Endothelial cell of hepatic sinusoid (primary cell): Measurements from ENCODE around the gene HOXC10.

ENCODE experiments used
- in situ Hi-C: cut with HindIII; loops from 2 replicates; pipeline ENCODE4 v1.10.0; 2017; ENCODE audit warnings: low sequenced_read_pairs

The HOXC10 gene

DNA sequence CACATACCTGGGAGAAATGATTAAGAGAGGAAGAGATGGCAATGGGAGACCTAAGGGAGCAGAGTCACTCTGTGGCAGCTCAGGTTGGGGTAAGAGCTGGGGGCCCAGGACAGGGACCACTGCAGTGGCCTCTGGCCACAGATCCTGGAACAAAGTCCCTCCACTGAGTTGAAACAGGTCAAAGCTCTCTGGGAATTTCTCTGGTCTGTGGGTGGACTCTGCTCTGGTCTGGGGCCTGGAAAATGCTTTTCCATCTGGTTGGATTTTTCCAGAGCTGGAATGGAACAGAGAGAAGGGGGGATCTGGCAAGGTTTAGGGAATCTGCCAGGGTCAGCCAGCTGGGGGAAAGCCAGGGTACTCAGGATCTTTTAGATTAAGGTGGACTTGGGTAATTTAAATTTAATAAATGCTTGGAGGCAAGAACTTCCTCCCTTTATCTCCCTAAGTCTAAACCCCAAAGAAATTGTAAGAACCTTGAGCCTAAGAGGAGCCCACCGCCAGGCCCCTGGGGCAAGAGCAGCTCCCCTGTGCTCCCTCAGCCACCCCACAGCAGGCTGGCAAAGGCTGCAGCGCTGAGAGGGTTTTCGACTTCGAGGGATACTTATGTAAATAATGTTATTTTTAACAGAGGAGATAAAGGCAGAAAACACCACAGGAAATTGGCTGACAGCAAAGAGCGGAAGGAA is 3.7 kb downstream of the HOXC10 start:
- in situ Hi-C loops, result no loop called here

DNA sequence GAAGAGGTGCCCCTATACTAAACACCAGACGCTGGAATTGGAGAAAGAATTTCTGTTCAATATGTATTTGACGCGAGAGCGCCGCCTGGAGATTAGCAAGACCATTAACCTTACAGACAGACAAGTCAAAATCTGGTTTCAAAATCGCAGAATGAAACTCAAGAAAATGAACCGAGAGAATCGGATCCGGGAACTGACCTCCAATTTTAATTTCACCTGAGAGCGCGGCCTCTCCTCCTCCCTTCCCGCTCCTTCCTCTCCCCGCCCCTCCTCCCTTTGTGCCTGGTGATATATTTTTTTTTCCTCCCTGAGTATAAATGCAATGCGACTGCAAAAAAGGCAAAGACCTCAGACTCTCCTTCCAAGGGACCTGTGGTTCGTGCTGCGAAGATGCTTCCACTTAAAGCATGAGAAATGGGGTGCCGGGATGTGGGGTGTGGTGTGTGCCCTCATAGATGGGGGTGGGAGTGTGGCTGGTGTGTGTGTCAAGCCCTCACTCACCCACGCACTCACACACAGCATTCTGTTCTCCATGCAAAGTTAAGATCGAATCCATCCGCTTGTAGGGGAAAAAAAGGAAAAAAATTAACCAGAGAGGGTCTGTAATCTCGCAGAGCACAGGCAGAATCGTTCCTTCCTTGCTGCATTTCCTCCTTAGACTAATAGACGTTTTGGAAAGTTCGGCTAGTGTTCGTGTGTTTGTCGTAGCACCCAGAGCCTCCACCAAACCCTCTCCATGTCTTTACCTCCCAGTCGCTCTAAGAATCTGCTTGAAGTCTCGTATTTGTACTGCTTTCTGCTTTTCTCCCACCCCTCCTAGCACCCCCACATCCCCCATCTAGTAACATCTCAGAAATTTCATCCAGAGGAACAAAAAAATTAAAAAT is 4.5 kb downstream of the HOXC10 start:
- in situ Hi-C loops, result loop anchor here (5.0 kb wide), 1 partner anchor 228 kb away; no protein-coding TSS in a partner anchor

DNA sequence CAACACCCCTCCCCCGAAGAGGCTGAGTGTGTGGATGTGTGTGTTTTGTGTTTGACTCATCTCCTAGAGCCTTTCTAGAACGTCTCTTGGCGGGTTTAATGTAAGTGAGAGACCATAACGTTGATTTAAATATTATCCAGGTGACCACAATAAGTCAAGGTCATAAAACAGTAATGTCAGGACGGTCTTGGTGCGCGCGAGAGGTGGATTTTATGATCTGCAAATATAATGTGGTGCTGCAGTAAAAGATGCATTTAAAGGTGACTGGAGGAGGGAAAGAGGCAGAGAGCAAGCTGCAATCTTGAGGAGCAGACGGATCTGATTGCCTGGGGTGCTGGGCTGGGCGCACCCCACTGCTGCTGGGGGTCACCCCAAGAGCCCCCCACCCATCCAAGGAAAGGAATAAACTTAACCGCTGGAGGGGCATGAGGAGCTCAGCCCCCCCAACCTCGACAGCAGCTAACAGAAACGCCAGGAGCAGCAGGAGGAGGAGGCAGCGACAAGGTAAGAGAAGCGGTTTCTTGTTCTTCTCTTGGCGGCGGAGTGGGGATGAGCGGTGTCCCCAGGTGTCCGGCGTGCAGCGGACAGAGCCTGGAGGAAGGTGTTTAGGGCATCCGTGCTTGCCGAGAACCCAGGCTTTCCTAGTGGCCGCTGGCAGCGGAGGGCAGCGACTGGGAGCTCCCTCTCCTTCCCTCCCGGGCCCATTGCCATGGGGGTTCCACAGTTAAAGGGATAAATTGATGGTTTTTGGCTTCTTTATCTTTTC is 5.5 kb downstream of the HOXC10 start:
- in situ Hi-C loops, result loop anchor here (5.0 kb wide), 1 partner anchor 227 kb away; no protein-coding TSS in a partner anchor

DNA sequence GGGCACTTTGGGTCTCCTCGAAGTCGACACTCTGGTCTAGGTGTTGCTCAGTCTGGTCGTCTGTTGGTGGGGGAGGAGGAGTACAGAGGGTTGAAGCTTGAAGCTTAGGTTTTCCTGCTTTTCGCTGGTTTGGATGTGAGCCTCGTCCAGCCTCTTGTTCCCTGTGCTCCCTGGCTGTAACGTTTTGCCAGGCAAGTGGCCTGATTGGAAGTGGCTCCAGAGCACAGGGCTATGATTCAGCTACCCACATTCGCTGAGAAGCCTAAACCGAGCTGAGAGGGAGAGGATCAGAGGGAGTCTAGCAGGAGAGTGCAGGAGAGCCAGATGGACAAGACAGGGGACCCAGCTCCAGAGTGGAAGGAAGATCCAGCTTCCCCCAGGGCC is 6.1 kb downstream of the HOXC10 start:
- in situ Hi-C loops, result loop anchor here (5.0 kb wide), 1 partner anchor 226 kb away; no protein-coding TSS in a partner anchor

DNA sequence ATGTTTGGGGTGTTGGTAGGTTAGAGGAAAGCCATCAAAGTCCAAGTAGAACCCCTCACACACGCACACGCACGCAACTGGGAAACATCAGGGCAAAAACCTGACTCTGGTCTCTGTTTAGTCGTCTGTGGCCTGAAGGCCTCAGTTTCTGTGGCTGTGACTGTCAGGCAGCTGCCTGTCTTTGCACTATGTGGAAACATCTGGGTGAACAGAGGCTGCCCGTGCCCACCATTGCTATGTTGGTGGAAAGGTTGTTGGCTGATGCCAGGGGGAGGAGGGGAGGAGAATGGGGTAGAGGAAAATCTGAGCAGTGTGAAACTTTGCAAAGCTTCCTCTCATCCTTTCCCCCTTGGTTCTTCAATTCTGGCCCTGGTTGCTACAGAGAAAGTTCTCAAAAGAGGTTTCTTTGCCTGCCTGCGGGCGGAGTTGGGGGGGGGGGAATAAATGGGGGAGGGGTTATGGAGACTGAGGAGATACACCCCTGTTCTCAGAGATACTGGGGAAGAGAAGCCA is 7.5 kb downstream of the HOXC10 start:
- in situ Hi-C loops, result loop anchor here (5.0 kb wide), 1 partner anchor 225 kb away; no protein-coding TSS in a partner anchor

DNA sequence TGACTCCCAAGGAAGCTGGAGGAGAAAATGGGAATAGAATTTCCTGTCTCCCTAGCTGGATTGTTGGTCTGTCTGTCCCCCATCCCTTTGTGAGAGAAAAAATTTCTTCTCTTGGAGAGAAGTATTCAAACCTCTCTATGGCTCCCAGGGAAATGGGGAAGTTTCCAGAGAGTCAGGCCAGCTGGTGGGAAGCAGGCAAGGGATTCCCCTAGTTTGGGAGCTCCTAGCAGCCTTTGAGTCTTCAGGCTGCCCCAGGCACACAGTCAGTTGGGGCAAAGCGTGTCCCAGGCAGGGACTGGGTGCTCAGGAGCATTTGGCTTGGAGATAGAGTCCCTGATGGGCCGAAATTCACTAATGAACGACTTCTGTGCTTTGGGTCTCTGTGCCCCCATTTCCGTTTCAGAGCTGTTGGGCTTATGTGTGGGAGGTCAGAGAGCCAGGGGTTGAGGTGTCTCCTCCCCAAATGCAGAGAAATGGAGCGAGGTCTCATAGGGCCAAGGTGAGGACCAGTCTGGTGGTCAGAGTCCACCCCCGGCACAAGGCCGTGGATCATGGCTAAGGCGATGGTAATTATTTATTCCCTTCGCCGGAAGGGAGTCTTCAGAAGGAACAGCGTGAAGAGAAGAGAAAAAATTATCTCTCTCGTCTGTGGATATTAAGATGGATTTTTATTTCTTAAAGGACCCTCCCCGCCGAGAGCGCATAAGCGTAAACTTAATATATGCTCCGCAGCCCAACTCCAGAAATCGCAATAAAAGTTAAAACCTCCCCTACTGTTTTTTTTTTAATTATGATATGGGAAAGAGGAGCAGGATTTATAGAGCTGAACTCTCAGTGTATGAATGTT is 8.4 kb downstream of the HOXC10 start:
- in situ Hi-C loops, result loop anchor here (5.0 kb wide), 1 partner anchor 224 kb away; no protein-coding TSS in a partner anchor

DNA sequence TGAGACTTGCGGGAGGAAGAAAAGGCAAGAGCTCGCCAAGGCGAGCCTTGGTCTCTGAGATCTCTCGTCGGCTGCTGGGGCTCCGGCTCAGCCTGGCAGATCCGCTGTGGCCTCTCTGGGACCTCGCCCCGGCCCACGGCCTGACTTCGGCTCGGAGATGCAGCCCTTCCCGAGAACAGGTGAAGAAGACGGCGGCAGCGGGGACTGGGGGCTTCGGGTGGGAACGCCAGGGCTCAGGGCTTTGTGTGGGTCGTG is 9.0 kb downstream of the HOXC10 start:
- in situ Hi-C loops, result loop anchor here (5.0 kb wide), 1 partner anchor 223 kb away; no protein-coding TSS in a partner anchor

DNA sequence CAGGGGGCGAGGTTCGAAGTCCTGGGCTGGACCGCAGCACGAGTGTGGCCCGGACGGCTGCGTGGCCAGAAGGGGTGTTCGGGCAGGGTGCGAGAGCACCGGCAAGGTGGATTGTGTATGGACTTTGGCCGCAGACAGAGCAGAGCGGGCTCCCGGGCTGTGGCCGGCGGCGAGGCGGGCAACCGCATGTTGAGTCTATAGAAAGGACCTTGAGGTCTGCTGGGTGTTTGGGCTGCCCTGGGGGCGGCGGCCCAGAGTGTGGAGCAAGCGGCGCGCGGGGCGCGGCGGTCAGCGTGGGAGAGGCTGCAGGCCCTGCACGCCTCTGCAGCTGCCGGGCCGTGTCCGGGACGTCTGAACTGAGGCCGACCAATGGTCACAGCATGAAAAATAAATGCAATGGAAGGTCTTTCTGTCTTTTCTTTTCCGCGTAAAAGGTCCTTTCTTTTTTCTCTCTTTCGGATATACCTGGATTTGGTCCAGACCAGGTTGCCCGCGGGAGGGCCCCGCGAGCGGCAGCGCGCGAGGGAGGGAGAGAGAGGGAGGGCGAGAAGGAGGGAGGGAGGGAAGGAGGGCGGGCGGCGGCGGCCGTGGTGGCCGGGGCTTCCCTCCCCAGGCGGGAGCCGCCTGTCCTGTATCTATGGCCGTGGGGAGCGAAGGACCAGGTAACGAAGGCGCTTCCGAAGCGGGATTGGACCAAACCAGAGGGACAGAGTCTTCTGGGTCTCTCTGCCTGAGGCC is 9.5 kb downstream of the HOXC10 start:
- in situ Hi-C loops, result loop anchor here (5.0 kb wide), 1 partner anchor 223 kb away; no protein-coding TSS in a partner anchor

DNA sequence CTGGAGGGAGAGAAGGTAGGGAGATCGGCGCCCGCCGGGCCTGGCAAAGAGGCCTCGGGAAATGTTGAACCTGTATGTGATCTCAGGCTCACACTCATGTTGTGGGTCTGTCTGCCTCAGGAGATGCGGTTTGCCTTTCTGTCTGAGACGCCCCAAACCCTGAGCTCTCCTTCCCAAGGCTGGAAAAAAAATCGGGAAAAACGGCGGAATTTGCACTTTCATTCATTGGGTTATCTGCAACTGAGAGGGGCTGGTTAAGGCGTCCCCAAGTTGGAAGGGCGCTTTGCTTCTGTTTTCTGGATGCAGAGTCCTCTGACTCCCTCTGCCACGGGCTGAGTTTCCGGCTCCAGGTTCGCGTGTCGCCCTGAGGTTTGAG is 10.0 kb downstream of the HOXC10 start:
- in situ Hi-C loops, result no loop called here

DNA sequence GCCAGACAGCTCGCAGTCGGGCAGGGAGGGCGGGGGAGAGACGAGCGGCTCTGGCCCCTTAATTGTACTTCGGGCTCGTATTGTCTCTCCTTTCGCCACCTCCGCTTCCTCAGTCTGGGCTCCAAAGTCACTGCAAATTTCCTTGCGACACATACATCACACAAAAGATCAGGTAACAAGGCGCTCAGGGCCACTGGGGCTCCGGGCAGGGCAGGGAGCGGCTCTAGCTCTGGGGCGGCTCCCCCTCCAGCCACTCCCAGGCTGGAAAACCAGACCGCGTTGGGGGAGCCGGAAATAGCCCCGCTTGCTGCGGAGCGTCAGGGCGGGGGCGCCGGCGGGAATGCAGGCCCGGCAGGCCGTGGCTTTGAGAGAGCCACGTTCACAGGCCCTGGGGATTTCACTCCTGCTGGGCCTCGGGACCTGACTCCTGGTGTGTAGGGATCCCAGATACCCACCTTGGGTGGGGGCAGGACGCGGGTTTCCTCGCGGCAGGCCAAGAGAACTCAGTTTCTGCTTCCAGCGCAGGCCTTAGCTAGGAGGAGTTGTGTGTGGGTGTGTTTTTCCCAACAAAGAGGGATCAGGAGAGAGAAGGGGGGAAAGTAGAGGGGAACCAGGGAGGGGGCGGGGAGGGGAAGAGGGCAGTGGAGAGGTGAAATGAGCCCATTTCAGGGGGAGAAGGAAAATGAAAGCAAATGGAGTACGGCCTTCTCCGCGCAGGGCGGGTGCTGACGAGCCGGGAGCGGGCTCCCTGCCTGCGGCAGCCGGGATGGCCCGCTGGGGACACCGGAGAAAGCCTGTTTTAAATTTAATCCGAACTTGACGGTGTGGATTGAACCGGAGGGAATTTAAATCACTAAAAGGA is 10.7 kb downstream of the HOXC10 start:
- in situ Hi-C loops, result no loop called here

DNA sequence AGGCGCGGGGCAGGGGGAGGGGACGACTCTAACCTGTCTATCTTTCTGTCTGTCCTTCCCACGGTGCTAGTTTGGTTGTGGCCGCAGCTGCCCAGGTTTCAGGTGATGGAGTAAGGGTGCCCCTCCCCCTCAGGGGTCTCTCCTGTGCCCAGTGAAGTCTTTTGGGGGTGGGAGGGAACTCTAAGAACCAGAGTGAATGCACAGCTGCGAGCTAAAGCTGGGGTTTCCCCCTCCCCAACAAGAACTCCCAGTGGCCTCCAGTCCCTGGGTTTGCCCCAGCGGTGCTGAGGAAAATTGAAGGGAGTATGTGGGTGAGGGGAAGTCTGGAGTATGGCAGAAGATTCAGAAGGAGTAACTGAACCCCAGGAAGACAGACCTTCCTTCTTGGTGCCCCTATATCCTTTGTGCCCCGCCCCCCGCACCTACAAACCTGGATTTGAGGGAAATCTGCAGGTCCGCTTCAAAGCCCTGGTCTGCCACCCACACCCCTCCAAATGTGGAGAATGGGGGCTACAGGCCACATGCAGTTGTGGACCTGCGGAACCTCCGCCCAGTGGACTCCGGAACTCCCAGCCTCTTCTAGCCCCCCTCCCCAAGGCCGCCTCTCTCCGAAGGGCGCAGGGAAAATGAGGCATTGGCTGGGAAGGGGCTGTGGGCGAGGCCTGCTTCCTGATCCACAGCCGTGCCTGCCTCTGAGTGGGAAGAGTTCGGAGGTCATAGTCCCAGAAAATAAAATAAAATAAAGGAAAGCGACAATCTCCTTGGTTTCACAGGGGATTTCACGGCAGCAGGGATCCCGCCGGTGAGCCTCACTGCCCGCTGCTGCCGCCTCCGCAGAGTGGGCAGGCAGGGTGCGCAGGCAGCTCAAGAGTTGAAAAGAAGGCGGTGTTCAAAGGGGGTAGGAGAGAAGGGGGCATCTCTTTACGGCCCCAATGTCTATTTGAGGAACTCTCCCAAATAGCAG is 11.6 kb downstream of the HOXC10 start:
- in situ Hi-C loops, result no loop called here

DNA sequence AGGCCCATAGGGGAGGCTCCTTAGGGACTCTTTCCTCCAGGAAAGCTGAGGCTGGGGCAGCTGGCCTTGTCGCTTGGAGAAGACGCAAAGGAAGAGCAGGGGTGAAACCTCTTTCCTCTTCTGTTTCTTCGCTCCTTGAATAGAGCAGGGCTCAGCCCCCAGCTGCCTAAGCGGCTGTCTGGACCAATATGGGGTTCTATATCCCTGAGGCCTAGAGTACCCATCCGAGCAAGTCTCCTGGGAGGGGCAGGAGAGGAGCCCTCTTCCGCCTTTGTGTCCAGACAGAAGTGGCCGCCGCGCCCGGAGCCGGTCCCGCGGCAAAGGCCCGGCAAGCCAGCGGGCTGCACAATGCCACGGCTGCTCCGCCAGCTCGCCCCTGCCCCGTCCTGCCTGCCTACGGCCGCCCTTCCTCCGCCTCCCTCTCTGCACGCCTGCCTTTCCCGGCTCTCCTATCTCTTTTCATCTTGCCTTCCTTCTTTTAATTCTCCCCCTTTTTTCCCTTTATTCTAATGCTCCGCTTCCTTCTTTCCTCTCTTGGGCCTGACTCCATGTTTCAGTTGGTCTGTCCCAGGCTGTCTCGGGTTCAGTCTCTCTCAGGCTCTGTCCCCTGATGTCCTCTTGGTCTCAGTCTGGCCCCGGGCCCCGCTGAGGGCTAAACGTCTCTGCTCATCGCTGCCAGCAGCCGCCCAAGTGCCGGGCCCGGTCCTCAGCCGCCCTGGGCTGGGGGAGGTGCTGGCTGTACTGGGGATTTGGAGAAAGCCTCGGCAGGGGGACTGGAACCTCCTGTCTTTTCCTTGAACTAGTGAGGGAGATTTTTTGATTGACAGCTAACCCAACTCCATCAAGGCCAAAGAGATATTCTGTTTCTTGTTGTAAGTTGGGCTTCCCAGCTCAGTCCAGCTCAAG is 12.5 kb downstream of the HOXC10 start:
- in situ Hi-C loops, result no loop called here

DNA sequence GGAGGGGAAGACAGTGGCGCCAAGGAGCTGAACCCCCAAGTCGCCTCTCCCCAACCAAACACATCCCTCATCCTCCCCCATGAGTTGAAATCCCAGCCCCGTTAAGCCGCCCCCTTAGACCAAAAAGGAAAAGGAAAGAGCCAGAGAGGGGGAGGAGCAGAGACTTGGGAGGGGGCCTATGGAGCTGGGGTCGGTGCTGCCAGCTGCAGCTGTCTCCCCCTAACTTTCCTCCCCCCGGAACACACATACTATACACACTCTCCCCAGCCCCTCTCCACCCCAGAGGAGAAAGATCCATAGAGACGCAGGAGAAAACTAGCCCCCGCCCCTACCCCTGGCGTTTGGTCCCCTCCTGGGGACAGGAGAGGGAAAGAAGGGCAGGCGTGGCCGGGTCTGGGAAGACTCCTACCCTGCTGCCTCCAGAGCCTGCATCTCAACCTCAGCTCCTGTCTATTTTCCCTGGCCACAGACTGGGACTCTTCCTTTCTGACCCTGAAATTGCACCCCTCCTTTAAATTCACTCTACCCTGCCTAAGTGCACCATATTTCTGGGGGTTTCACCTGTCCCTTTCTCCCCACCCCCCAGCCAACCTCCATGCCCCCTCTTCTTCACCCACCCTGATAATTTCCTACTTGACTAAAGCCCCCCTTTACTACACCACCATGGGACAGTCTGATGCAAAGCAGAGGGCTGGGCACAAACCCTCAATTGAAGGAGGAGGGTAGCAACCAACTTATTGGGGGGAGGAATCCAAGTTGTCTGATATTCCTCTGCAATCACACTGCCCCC is 13.4 kb downstream of the HOXC10 start:
- in situ Hi-C loops, result no loop called here

DNA sequence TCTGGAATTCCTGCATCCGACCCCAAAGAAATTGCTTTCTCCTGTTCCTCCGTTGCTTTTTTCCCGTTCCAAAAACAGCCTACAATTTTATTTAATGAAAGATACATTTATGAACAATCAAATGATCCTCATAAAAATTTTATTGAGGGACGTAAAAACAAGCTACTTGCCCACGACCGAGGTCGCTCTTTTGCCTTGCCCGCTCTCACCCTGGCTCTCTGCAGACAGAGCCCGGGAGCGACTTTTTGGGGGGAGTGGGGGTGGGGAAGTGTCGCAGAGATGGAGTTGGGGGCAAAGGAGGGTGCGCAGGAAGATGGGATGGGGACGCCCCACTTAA is 13.9 kb downstream of the HOXC10 start:
- in situ Hi-C loops, result no loop called here

DNA sequence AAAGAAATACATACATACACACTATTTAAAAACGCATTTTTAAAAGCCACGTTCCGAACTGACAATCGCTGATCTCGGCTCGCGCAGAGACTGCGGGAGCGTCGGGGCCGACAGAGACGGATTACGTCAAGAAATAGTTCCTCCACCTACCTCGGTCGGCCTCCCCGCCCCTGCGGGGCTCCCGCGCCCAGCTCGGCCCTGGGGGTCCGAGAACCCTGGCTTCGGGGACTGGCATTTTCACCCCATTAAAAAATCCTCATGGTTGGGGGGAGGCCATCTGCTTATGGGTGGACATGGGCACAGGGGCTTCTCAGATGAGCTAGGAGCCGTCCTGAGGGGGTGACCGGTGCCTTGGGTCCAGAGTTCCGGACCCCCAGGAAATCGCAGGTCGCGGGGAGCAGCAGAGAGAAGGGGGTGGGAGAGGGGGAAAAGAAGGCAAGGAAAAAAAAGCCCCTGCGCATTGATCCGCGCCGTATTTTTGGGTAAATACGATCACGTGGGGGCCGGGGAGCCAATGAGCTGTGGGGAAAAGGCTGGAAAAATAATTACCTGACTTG is 14.7 kb downstream of the HOXC10 start:
- in situ Hi-C loops, result no loop called here
